BLaER1 (cell line): ENCODE data around the gene MUC4.

Experiments used
- H3K27ac ChIP-seq: shearing (Covaris generic); formaldehyde crosslinking; 2 replicates; pipeline ENCODE4 v1.8.1; 2022
- H3K27me3 ChIP-seq: shearing (Covaris generic); formaldehyde crosslinking; 2 replicates; pipeline ENCODE4 v1.8.1; 2022
- H3K36me3 ChIP-seq: shearing (Covaris generic); formaldehyde crosslinking; 2 replicates; pipeline ENCODE4 v1.8.1; 2022
- H3K4me1 ChIP-seq: shearing (Covaris generic); formaldehyde crosslinking; 2 replicates; pipeline ENCODE4 v1.8.1; 2022
- H3K4me2 ChIP-seq: shearing (Covaris generic); formaldehyde crosslinking; 2 replicates; pipeline ENCODE4 v1.8.1; 2022
- H3K4me3 ChIP-seq: shearing (Covaris generic); formaldehyde crosslinking; 2 replicates; pipeline ENCODE4 v1.8.1; 2022
- H3K9ac ChIP-seq: shearing (Covaris generic); formaldehyde crosslinking; 2 replicates; pipeline ENCODE4 v1.8.1; 2022
- H3K9me3 ChIP-seq: shearing (Covaris generic); formaldehyde crosslinking; 2 replicates; pipeline ENCODE4 v1.8.1; 2022
- H4K20me1 ChIP-seq: shearing (Covaris generic); formaldehyde crosslinking; 2 replicates; pipeline ENCODE4 v1.8.1; 2022
- Cebpa-rat ChIP-seq: shearing (Covaris generic); IDR thresholded peaks from 2 replicates; pipeline ENCODE4 v1.8.1; 2022

Gene MUC4

DNA sequence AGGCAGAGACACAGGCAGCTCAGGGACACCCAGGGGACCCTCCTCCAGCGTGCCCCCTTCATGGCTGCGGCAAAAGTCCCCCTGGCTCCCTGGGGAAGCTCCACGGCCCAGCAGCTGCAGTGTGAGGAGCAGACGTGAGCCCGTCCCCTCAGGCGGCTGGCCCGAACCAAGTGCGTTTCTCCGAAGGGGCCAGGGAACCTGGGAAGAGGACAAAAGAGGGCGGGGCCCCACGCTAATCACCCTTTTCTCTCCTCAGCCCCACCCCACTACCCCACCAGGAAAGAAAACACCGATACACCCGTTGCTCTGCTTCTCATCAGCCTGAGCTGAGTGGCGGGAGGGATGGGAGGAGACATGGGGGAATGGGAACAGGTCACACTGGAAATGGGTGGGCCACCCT lies at the start of gene MUC4:
Gene MUC4 (minus strand): TSS at position 174 of the 400 bp plus-strand sequence. CDS start 112 bp downstream, at position 62.
- no peaks in the 10 kb centered on the region for H3K36me3 ChIP-seq
- no peak for TF ChIP-seq Cebpa-rat
- peak within 1 kb of the TSS; percentile 42; the same call in 1 of the 2 replicates for H3K4me3 ChIP-seq
- H3K27me3 ChIP-seq: no peaks in the 10 kb centered on the region
- H3K27ac ChIP-seq: peak within 1 kb of the TSS; percentile 59
- H3K9me3 ChIP-seq: no peaks in the 10 kb centered on the region
- H3K9ac ChIP-seq: peak within 1 kb of the TSS; percentile 56
- H4K20me1 ChIP-seq: no peaks in the 10 kb centered on the region
- H3K4me1 ChIP-seq: peaks cover 62% of the 10 kb centered on the region
- peak within 1 kb of the TSS; percentile 98 for H3K4me2 ChIP-seq

DNA sequence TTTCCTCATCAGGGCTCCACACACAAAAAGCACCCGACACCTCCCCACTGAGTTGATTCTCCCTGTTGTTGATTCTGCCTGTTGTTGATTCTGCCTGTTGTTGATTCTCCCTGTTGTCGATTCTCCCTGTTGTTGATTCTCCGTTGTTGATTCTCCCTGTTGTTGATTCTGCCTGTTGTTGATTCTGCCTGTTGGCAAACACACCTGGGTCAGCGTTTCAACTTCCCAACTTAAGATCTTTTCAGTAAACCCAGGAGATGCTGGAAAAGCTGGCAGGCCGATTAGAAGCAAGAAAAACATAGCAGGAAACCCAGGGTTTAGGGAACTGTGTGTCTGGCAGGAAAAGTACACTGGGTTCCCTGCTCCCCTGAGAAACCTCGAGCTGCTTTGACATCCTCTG lies 48.7 kb upstream of the MUC4 start:
- no peak for TF ChIP-seq Cebpa-rat
- H3K4me3 ChIP-seq: no peak overlapping the region
- peaks cover 34% of the 10 kb centered on the region for H3K4me1 ChIP-seq
- H4K20me1 ChIP-seq: no peaks in the 10 kb centered on the region
- H3K4me2 ChIP-seq: peak overlapping the region; percentile 70
- no peaks in the 10 kb centered on the region for H3K9me3 ChIP-seq
- no peak overlapping the region for H3K27ac ChIP-seq
- no peaks in the 10 kb centered on the region for H3K27me3 ChIP-seq
- H3K36me3 ChIP-seq: peaks cover 23% of the 10 kb centered on the region
- H3K9ac ChIP-seq: no peak overlapping the region; the same call in 1 of the 2 replicates

- no peak for TF ChIP-seq Cebpa-rat
- peak overlapping the region; percentile 70 for H3K4me2 ChIP-seq
- H3K9ac ChIP-seq: peak overlapping the region; percentile 23; the same call in 1 of the 2 replicates
- no peak overlapping the region for H3K4me3 ChIP-seq
- H3K36me3 ChIP-seq: peaks cover 20% of the 10 kb centered on the region
- no peaks in the 10 kb centered on the region for H3K9me3 ChIP-seq
- H3K27ac ChIP-seq: no peak overlapping the region
- no peaks in the 10 kb centered on the region for H4K20me1 ChIP-seq
- H3K4me1 ChIP-seq: peaks cover 38% of the 10 kb centered on the region
- H3K27me3 ChIP-seq: no peaks in the 10 kb centered on the region
Observed at GRCh38 chr3:195859846-195860411, 48.2 kb upstream of the MUC4 start.

DNA sequence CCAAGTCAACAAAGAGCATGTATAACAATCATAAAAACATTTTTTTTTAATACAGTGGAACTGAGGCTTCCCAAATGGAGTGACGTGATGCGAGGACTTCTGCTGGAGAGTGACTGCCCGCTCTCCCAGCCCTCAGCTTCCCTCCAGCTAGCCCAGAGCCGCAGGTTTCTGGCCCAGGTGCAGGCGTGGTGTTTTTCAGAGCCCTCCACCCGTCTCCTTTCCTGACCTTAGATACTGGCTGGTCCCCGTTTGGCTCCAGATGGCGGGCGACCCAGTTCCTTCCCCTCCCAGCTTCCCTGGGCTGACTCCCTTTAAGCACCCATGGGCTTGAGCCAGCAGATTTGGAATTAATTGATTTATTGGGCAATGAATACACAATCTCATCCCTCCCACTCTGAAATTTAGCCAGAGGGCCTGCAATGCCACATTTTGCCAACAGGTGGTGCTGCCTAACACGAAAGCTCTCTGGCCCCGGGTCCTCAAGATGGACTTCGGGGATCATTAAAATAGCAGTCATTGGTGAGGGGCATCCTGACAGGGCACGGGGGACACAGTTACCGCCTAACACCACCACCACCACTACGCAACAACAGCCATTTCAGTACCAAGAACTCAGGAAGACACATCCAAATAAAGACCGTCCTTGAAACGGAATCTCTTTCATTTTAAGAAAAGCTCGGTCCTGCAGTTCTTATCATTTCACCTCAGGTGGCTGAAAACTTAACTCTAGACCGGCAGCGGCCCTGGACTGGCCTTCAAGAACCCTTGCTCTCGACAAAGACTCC lies 47.5 kb upstream of the MUC4 start:
- no peaks in the 10 kb centered on the region for H3K27me3 ChIP-seq
- peaks cover 44% of the 10 kb centered on the region for H3K4me1 ChIP-seq
- H3K9me3 ChIP-seq: no peaks in the 10 kb centered on the region
- H3K36me3 ChIP-seq: peaks cover 15% of the 10 kb centered on the region
- peak overlapping the region; percentile 44; the same call in 1 of the 2 replicates for H3K9ac ChIP-seq
- H4K20me1 ChIP-seq: no peaks in the 10 kb centered on the region
- TF ChIP-seq Cebpa-rat: no peak
- no peak overlapping the region for H3K27ac ChIP-seq
- H3K4me2 ChIP-seq: peak overlapping the region; percentile 70
- no peak overlapping the region for H3K4me3 ChIP-seq

GRCh38 chr3:195856410-195857084 lies 44.8 kb upstream of the MUC4 start:
- H3K36me3 ChIP-seq: no peaks in the 10 kb centered on the region
- peak overlapping the region; percentile 48; the same call in 1 of the 2 replicates for H3K27ac ChIP-seq
- peaks cover 10% of the 10 kb centered on the region for H3K9me3 ChIP-seq
- no peak overlapping the region for H3K4me2 ChIP-seq
- H3K4me1 ChIP-seq: peaks cover 70% of the 10 kb centered on the region
- no peak overlapping the region for H3K4me3 ChIP-seq
- no peaks in the 10 kb centered on the region for H4K20me1 ChIP-seq
- H3K27me3 ChIP-seq: no peaks in the 10 kb centered on the region
- 0 out of 2 replicates have a peak overlapping the region, but pooled peaks have one; percentile 3 for H3K9ac ChIP-seq
- no peak for TF ChIP-seq Cebpa-rat

DNA sequence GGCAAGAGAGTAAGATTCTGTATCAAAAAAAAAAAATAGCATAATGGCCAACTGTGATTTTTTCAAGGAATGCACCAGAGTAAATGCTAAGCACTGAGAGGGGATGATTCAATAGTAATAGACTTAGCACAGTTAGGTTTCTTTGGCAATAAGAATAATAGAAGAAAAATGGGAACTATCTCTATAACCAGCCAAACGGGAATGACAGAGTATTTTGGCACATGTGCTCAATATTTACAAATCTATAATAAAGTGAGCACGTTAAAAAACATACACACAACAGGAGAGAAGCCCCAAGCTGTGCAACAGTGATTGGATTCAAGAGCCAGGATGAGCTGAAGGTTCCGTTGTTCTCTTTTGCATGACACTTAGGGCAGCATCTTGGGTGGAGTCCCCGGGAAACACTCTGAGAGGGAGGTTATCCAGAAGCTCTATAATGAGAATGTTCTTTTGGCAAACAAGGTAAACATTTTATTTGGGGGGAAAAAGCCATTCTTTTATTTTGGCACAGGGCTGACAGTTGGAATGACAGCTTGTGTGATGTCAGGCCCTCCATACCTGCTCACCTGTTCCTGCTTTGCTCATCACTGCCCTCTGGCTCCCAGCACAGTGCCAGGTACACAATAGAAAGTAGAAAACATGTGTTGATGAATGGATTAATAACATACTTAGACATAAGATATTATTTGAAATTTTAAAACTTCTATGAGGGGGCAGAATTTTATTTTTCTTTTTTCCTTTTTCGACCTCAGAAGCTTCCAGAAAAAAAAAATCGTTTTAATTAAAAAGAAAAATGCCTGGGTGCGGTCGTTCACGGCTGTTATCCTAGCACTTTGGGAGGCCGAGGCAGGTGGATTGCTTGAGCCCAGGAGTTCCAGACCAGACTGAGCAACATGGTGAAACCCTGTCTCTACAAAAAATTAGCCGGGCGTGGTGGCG lies 44.0 kb upstream of the MUC4 start:
- Histone ChIP-seq H3K27me3 (no peaks in the 10 kb centered on the region), H3K4me2 (no peak overlapping the region), H3K36me3 (no peaks in the 10 kb centered on the region), H4K20me1 (no peaks in the 10 kb centered on the region), H3K9me3 (peaks cover 10% of the 10 kb centered on the region), H3K4me1 (peaks cover 74% of the 10 kb centered on the region), H3K27ac (no peak overlapping the region), H3K9ac (no peak overlapping the region), H3K4me3 (no peak overlapping the region)
- TF ChIP-seq Cebpa-rat: no peak

DNA sequence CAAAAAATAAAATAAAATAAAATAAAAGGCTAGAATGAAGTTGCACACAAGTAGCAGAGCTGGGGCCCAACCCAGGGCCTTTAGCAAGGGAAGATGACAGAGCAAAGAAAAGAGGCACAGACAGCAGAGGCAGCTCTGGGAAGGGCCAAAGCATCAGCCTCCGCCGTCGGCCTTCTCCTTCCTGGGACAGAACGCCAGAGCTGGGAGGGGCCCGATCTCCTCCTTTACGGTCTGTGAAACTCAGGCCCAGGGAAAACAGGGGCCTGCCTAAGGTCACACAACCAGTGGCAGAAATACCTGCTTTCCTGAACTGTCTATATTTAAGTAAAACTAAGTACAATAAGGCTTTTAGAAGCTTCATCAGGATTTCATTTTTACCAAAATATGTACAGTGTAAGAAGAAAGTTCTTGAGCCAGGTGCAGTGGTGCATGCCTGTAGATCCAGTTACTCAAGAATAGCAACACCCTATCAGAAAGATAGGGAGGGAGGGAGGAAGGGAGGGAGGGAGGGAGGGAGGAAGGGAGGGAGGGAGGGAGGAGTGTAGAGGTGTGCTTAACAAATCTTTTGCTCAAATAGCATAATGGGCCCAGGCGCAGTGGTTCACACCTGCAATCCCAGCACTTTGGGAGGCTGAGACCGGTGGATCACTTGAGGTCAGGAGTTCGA lies 43.0 kb upstream of the MUC4 start:
- Histone ChIP-seq H3K4me3 (no peak overlapping the region), H3K4me1 (peaks cover 64% of the 10 kb centered on the region), H3K36me3 (no peaks in the 10 kb centered on the region), H3K27me3 (no peaks in the 10 kb centered on the region), H3K4me2 (peak overlapping the region; percentile 60), H4K20me1 (no peaks in the 10 kb centered on the region), H3K9ac (no peak overlapping the region; the same call in 1 of the 2 replicates), H3K27ac (no peak overlapping the region), H3K9me3 (peaks cover 10% of the 10 kb centered on the region)
- TF ChIP-seq Cebpa-rat: no peak

GRCh38 chr3:195853996-195854395 lies 42.3 kb upstream of the MUC4 start:
- Histone ChIP-seq H3K9me3 (peaks cover 10% of the 10 kb centered on the region), H3K9ac (no peak overlapping the region), H3K4me3 (no peak overlapping the region), H4K20me1 (no peaks in the 10 kb centered on the region), H3K4me2 (peak overlapping the region; percentile 60), H3K27ac (peak overlapping the region; percentile 18; the same call in 1 of the 2 replicates), H3K36me3 (no peaks in the 10 kb centered on the region), H3K4me1 (peaks cover 57% of the 10 kb centered on the region), H3K27me3 (no peaks in the 10 kb centered on the region)
- no peak for TF ChIP-seq Cebpa-rat

DNA sequence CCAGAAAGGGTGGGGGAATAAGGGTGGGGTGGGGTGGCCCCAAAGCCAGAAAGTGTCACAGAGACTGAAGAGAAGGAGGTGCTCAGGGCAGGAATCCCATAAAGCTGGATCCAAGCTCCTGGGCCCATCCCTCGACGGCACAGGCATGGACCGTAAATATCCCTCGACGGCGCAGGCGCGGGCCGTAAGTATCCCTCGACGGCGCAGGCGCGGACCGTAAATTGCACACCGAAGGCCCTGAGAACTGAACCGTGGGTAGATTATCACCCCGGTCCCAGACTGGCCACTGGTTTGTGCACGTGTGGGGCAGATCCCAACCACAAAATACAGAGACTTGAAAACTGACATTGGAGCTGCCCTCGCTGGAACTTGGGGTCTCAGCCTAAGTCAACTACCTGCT lies 41.3 kb upstream of the MUC4 start:
- H3K27me3 ChIP-seq: no peaks in the 10 kb centered on the region

More for the DNA sequence above, 41.3 kb upstream of the MUC4 start:
- Histone ChIP-seq H3K36me3 (no peaks in the 10 kb centered on the region), H3K9me3 (peaks cover 10% of the 10 kb centered on the region), H3K9ac (no peak overlapping the region), H3K4me3 (no peak overlapping the region), H3K4me2 (peak overlapping the region; percentile 62), H4K20me1 (no peaks in the 10 kb centered on the region), H3K4me1 (peaks cover 52% of the 10 kb centered on the region), H3K27ac (no peak overlapping the region)
- no peak for TF ChIP-seq Cebpa-rat
